Right lobe of liver (tissue), 4 donors: ENCODE results near the gene TCF12.

Experiments used
- POLR2A ChIP-seq: fragments of 450-650 bp; IDR thresholded peaks from one replicate; pipeline ENCODE4 v1.6.1; 2017; ENCODE audit warnings: antibody characterized with exemption, mild to moderate bottlenecking
- TF ChIP-seq, protein P1 (sequence below), 4 donors: fragments of 200-600 bp in 3 of 4; fragments of 450-650 bp in 1 of 4; IDR thresholded peaks; one replicate each; pipeline versions ENCODE4 v1.5.1 to v1.8.0; 2016 to 2022; ENCODE audit warnings: antibody characterized with exemption in 4 of 4, mild to moderate bottlenecking in 2 of 4
- donor health status: DM: no; HTN: no; CAD: no.
- donor health status: DM: no; HTN: no; CAD: no.
- donor health status: DM: no; HTN: yes; CAD: no.

DNA sequence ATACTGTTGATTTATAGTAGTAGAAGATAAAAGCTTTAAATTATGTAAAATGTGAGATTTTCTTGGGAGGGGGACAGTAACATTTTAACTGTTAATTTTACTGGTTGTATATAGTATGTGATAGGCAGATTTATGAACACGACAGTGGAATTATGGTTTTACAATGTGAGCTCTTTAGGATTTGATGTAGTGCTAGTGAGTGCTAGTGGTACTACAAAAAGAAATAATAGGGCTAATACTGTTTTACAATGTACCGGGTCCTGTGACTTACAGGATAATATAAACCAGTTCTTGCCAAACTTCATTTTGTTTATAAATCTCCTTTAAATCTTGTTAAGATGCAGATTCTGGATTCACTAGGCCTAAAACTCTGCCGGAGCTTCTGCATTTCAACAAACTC is 165.7 kb downstream of the TCF12 start:
- TF ChIP-seq, protein P1, sequence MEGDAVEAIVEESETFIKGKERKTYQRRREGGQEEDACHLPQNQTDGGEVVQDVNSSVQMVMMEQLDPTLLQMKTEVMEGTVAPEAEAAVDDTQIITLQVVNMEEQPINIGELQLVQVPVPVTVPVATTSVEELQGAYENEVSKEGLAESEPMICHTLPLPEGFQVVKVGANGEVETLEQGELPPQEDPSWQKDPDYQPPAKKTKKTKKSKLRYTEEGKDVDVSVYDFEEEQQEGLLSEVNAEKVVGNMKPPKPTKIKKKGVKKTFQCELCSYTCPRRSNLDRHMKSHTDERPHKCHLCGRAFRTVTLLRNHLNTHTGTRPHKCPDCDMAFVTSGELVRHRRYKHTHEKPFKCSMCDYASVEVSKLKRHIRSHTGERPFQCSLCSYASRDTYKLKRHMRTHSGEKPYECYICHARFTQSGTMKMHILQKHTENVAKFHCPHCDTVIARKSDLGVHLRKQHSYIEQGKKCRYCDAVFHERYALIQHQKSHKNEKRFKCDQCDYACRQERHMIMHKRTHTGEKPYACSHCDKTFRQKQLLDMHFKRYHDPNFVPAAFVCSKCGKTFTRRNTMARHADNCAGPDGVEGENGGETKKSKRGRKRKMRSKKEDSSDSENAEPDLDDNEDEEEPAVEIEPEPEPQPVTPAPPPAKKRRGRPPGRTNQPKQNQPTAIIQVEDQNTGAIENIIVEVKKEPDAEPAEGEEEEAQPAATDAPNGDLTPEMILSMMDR (IDR thresholded peaks at IDR 0.05), result no peak
- no peak for TF ChIP-seq POLR2A
